ENCODE data around the gene RFTN2. TPM values are rescaled to one million over a fixed set of nuclear protein-coding genes. Genes with fewer than 3 reads are reported as not detected.

Gene RFTN2
- total RNA-seq, 6 experiments from 2014 or later = 0.05 to 0.45 (median 0.13) TPM; not detected in 1

DNA sequence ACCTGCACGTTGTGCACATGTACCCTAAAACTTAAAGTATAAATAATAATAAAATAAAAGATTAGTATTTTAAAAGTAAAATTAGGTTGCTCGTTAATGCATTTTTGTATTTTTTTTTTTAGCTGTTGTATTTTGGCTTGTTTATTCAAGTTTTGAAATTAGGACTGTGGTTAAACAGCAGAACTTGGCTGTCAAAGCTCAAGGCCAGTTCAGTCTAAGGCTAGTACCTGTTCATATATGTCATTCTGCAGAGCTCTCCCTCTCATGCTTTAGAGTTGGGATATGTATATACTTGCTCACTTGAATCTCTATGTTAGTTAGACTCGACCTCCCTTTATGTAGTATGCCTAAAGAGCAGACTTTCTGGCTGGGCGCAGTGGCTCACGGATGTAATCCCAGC is 126.8 kb downstream of the RFTN2 start:
- H3K36me3 Mint-ChIP-seq (ENCODE audit: low read depth) = peaks cover 27% of the 10 kb centered on the region
- H3K4me1 Mint-ChIP-seq (ENCODE audit: low read depth) = peaks cover 5% of the 10 kb centered on the region; the same call in 1 of the 2 replicates
- no peak overlapping the region for H3K4me3 Mint-ChIP-seq
- no peaks in the 10 kb centered on the region for H3K9me3 Mint-ChIP-seq
- no peaks in the 10 kb centered on the region; the same call in 1 of the 2 replicates for H3K27me3 Mint-ChIP-seq (ENCODE audit: insufficient read depth)
- no peak overlapping the region for H3K27ac Mint-ChIP-seq
- TF ChIP-seq, protein P1, sequence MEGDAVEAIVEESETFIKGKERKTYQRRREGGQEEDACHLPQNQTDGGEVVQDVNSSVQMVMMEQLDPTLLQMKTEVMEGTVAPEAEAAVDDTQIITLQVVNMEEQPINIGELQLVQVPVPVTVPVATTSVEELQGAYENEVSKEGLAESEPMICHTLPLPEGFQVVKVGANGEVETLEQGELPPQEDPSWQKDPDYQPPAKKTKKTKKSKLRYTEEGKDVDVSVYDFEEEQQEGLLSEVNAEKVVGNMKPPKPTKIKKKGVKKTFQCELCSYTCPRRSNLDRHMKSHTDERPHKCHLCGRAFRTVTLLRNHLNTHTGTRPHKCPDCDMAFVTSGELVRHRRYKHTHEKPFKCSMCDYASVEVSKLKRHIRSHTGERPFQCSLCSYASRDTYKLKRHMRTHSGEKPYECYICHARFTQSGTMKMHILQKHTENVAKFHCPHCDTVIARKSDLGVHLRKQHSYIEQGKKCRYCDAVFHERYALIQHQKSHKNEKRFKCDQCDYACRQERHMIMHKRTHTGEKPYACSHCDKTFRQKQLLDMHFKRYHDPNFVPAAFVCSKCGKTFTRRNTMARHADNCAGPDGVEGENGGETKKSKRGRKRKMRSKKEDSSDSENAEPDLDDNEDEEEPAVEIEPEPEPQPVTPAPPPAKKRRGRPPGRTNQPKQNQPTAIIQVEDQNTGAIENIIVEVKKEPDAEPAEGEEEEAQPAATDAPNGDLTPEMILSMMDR (IDR thresholded peaks at IDR 0.05) = no peak
- DNase-seq = no peak

DNA sequence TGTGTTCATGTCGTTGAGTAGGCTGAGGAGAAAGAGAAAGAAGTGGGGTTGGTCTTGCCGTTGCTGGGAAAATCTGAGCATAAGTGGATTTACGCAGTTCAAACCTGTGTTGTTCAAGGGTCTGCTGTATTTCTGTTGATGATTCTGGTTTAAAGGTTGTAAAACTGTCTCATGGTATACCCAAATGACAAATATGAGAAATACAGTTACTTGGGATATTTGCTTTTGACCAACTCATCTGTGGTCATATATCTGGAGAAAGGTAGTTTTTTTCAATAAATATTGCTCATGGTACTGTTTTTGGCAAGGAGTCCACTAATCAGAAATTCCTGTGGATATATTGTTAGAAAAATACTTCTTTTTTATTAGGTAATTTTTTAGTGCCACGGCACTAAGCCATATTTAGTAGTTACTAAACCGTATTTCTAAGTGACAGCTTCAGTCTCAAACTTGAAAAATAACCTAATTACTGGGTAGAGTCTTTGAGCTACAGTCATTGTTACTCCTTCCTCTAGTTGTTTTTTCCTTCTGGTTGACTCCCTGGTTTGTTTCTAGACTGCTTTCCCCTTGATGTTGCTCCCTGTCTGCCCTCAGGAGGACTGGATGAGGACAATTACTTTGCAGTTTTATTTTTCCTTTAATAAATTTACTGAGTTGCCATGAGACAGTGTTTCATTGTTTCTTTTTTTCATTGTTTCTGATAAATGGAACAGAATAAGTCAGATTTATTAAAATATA is 128.1 kb downstream of the RFTN2 start:
- TF ChIP-seq, protein P1 (IDR thresholded peaks at IDR 0.05) = no peak
- Mint-ChIP-seq H3K4me1 (ENCODE audit: low read depth) (peaks cover 5% of the 10 kb centered on the region; the same call in 1 of the 2 replicates), H3K9me3 (no peaks in the 10 kb centered on the region), H3K27me3 (ENCODE audit: insufficient read depth) (no peaks in the 10 kb centered on the region; the same call in 1 of the 2 replicates), H3K36me3 (ENCODE audit: low read depth) (peaks cover 22% of the 10 kb centered on the region), H3K4me3 (no peak overlapping the region), H3K27ac (no peak overlapping the region)
- no peak for DNase-seq

DNA sequence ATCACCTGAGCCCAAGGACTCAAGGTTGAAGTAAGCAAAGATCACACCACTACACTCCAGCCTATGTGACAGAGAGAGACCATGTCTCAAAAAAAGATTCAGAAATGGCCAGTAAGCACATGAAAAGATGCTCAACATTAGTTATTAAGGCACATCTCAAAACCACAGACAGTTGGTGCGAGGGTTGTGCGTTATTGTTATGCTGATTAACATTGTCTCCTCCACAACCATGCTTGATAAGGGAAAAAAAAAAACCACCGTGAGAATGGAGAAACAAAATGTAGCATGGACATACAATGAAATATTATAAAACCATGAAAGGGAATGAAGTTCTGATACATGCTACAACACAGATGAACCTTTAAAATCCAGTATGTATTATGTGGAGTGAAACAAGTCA is 132.2 kb downstream of the RFTN2 start:
- no peak for DNase-seq
- TF ChIP-seq, protein P1 (IDR thresholded peaks at IDR 0.05) = no peak
- H3K4me3 Mint-ChIP-seq = no peak overlapping the region
- no peak overlapping the region for H3K27ac Mint-ChIP-seq
- no peaks in the 10 kb centered on the region for H3K27me3 Mint-ChIP-seq (ENCODE audit: insufficient read depth)
- no peaks in the 10 kb centered on the region for H3K9me3 Mint-ChIP-seq
- peaks cover 38% of the 10 kb centered on the region for H3K36me3 Mint-ChIP-seq (ENCODE audit: low read depth)
- H3K4me1 Mint-ChIP-seq (ENCODE audit: low read depth) = peaks cover 14% of the 10 kb centered on the region; the same call in 1 of the 2 replicates

DNA sequence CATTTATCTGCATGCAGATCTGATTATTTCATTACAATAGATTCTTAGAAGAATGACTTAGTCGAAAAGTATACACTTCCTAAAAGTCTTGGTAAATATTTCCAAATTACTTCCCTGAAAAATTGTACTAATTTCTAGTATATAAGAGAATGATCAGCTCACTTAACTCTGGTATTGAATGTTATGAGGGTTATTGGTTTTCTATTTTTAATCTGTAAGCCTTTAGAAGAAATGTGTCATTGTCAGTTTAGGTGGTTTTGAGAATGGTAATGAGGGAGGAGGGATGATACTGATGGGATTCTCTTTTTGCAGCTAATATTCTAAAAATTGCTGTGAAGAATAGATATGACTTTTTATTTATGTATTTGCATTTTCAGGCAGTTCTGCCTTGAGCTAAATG is 135.7 kb downstream of the RFTN2 start:
- TF ChIP-seq, protein P1 (IDR thresholded peaks at IDR 0.05) = no peak
- Mint-ChIP-seq H3K36me3 (ENCODE audit: low read depth) (peaks cover 36% of the 10 kb centered on the region), H3K27me3 (ENCODE audit: insufficient read depth) (no peaks in the 10 kb centered on the region), H3K9me3 (no peaks in the 10 kb centered on the region), H3K4me1 (ENCODE audit: low read depth) (peaks cover 15% of the 10 kb centered on the region; the same call in 1 of the 2 replicates), H3K4me3 (no peak overlapping the region), H3K27ac (no peak overlapping the region; the same call in 1 of the 2 replicates)
- no peak for DNase-seq

DNA sequence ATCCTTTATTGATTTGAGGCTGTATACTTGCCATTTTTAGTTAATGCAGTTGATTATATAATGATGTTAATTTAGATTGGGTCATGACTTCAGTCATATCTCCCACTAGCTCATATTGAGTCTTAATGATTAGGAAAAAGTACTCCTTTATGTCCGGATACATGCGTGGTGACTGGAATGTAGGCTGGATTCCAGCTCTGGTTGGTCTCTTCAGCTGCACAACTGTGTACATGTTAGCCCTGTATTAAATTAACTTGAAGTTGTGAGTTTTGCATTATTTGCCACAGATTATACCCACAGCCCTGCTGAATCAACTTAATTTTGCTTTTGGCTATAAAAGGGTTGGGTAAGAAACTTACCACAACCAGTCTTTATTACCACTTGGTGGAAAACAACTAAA is 137.0 kb downstream of the RFTN2 start:
- DNase-seq = no peak
- Mint-ChIP-seq H3K4me1 (ENCODE audit: low read depth) (peaks cover 23% of the 10 kb centered on the region), H3K4me3 (no peak overlapping the region), H3K36me3 (ENCODE audit: low read depth) (peaks cover 41% of the 10 kb centered on the region), H3K27ac (no peak overlapping the region), H3K27me3 (ENCODE audit: insufficient read depth) (no peaks in the 10 kb centered on the region), H3K9me3 (no peaks in the 10 kb centered on the region)
- TF ChIP-seq, protein P1 (IDR thresholded peaks at IDR 0.05) = no peak

Other genes with a start within 250 kb of the RFTN2 start
- 100 to 1,000 TPM; 158 to 189 (median 175) TPM for gene SF3B1, start 240.6 kb downstream of the RFTN2 start, total RNA-seq (2021; fragmentation: NEBNext Ultra II Directional; extraction: Animal tissue kit (Norgen Biotek cat#: 25700))
- 10 to 100 TPM; 36.0 to 42.4 (median 39.4) TPM for gene COQ10B, start 222.0 kb downstream of the RFTN2 start, total RNA-seq (2021; fragmentation: NEBNext Ultra II Directional; extraction: Animal tissue kit (Norgen Biotek cat#: 25700))
- gene HSPD1, start 175.7 kb downstream of the RFTN2 start, total RNA-seq (2021; fragmentation: NEBNext Ultra II Directional; extraction: Animal tissue kit (Norgen Biotek cat#: 25700)) = 100 to 1,000 TPM; 267 to 399 (median 280) TPM
- 100 to 1,000 TPM in 5 of 6 experiments, 10 to 100 TPM in 1; 96.3 to 149 (median 114) TPM for gene HSPE1, start 175.2 kb downstream of the RFTN2 start, total RNA-seq (2021; fragmentation: NEBNext Ultra II Directional; extraction: Animal tissue kit (Norgen Biotek cat#: 25700))
- 10 to 100 TPM; 30.1 to 38.6 (median 34.4) TPM for gene MOB4, start 159.5 kb downstream of the RFTN2 start, total RNA-seq (2021; fragmentation: NEBNext Ultra II Directional; extraction: Animal tissue kit (Norgen Biotek cat#: 25700))
- gene MARS2, start 29.8 kb upstream of the RFTN2 start, total RNA-seq (2021; fragmentation: NEBNext Ultra II Directional; extraction: Animal tissue kit (Norgen Biotek cat#: 25700)) = 1 to 10 TPM; 3.6 to 6.9 (median 4.3) TPM
- not detected for gene BOLL, start 109.7 kb upstream of the RFTN2 start, total RNA-seq (2021; fragmentation: NEBNext Ultra II Directional; extraction: Animal tissue kit (Norgen Biotek cat#: 25700))
- gene PLCL1, start 129.0 kb upstream of the RFTN2 start, total RNA-seq (2021; fragmentation: NEBNext Ultra II Directional; extraction: Animal tissue kit (Norgen Biotek cat#: 25700)) = under 1 TPM in 4 of 6 experiments, not detected in 2; 0.03 to 0.14 (median 0.12) TPM

Data from HFFc6 (cell line).